Esophagus muscularis mucosa (tissue), 4 donors: ENCODE measurements around the gene CEP131. TPM values are rescaled to one million over a fixed set of nuclear protein-coding genes. Genes with fewer than 3 reads are reported as not detected.

Experiments used
- DNase-seq: peaks from one replicate; pipeline ENCODE4 v3.0.0-alpha.2; 2017; ENCODE audit errors: extremely low spot score
- H3K27ac ChIP-seq, 4 donors: fragments of 200-600 bp; sonication (generic); replicated peaks in 1 of 4; 1 replicate in 3 of 4; 2 replicates in 1 of 4; pipeline ENCODE4 v1.5.1; 2016 to 2019; ENCODE audit warnings: mild to moderate bottlenecking in 1 of 4
- H3K27me3 ChIP-seq, 4 donors: fragments of 200-600 bp; sonication (generic); one replicate each; pipeline versions ENCODE4 v1.5.1 to v1.6.0; 2016 to 2019
- H3K36me3 ChIP-seq, 4 donors: fragments of 200-600 bp; sonication (generic); one replicate each; pipeline ENCODE4 v1.5.1; 2016 to 2019
- H3K4me1 ChIP-seq, 4 donors: fragments of 200-600 bp; sonication (generic); one replicate each; pipeline ENCODE4 v1.5.1; 2016 to 2019
- H3K4me3 ChIP-seq, 4 donors: fragments of 200-600 bp; sonication (generic); 1 replicate in 2 of 4; 2 replicates in 2 of 4; pipeline ENCODE4 v1.5.1; 2016 to 2019; ENCODE audit warnings: mild to moderate bottlenecking in 4 of 4, moderate library complexity in 1 of 4
- H3K9me3 ChIP-seq, 4 donors: fragments of 200-600 bp; sonication (generic); 1 replicate in 3 of 4; 2 replicates in 1 of 4; pipeline ENCODE4 v1.5.1; 2016 to 2019
- CTCF ChIP-seq, 3 experiments: fragments of 200-600 bp in 2 of 3; fragments of 450-650 bp in 1 of 3; sonication (generic) in 2 of 3; IDR thresholded peaks; one replicate each; pipeline ENCODE4 v1.5.1; 2017 to 2019; ENCODE audit warnings: antibody characterized with exemption in 3 of 3, mild to moderate bottlenecking in 2 of 3, moderate library complexity in 1 of 3
- EP300 ChIP-seq: sonication (generic); formaldehyde crosslinking; IDR thresholded peaks from one replicate; pipeline ENCODE4 v1.6.1; 2017; ENCODE audit warnings: antibody characterized with exemption
- POLR2A ChIP-seq: fragments of 450-650 bp; IDR thresholded peaks from one replicate; pipeline ENCODE4 v1.6.1; 2017; ENCODE audit warnings: antibody characterized with exemption, moderate library complexity, mild to moderate bottlenecking, low read depth
- POLR2AphosphoS5 ChIP-seq, 2 donors: sonication (generic); formaldehyde crosslinking; IDR thresholded peaks; one replicate each; pipeline ENCODE4 v1.6.1; 2017; ENCODE audit warnings: antibody characterized with exemption in 2 of 2
- WGBS: methylation state at CpG from one replicate; pipeline ENCODE4 v1.1.5; 2018; 5-methylcytosine and 5-hydroxymethylcytosine counted together
- intact Hi-C: fragments of 100-400 bp; cut with DNase I; formaldehyde crosslinking; loops from one replicate; pipeline ENCODE4 v1.15.1; 2023
- total RNA-seq, 4 donors: library from RNA; depleted of rRNA; stranded (reverse); fragments of >200 nt; gene quantifications; one replicate each; pipeline versions ENCODE4 v1.1.0 to v1.2.1, GENCODE V29; 2016

CEP131 gene
- total RNA-seq, 4 donors from 2014 or later = 4.5 to 10.6 (median 8.9) TPM

- intact Hi-C loops = no loop called here
These were observed 19.9 kb upstream of the CEP131 start for GRCh38 chr17:81242421-81243332.

GRCh38 chr17:81241648-81242420, 19.1 kb upstream of the CEP131 start:
- Histone ChIP-seq H3K4me1 (peaks cover 18 to 46% (median 40%) of the 10 kb centered on the region in 4 donors), H3K27ac (peak overlapping the region in 1 of 4 donors; percentile 18), H3K36me3 (peaks cover 0 to 28% (median 17%) of the 10 kb centered on the region in 4 donors), H3K9me3 (no peaks in the 10 kb centered on the region), H3K4me3 (no peak overlapping the region), H3K27me3 (no peaks in the 10 kb centered on the region)
- no peak for DNase-seq
- intact Hi-C loops = loop anchor here (1.0 kb wide), 1 partner anchor 100 kb away; no protein-coding TSS in a partner anchor
- TF ChIP-seq CTCF (IDR thresholded peaks at IDR 0.05) = peak; percentile 69 to 84 (median 70)
- no peak for TF ChIP-seq POLR2AphosphoS5 (IDR thresholded peaks at IDR 0.05)
- 69% methylated on average over 16 of the region's 26 CpGs for WGBS

More at GRCh38 chr17:81242421-81243332, 19.9 kb upstream of the CEP131 start:
- TF ChIP-seq EP300 (no peak), POLR2A (no peak), CTCF (IDR thresholded peaks at IDR 0.05) (no peak), POLR2AphosphoS5 (IDR thresholded peaks at IDR 0.05) (no peak)
- peaks cover 13 to 37% (median 31%) of the 10 kb centered on the region in 4 donors for H3K4me1 ChIP-seq
- DNase-seq = no peak
- H3K27me3 ChIP-seq = no peaks in the 10 kb centered on the region
- H3K4me3 ChIP-seq = no peak overlapping the region
- H3K9me3 ChIP-seq = no peaks in the 10 kb centered on the region
- no peak overlapping the region for H3K27ac ChIP-seq
- peaks cover 0 to 28% (median 18%) of the 10 kb centered on the region in 4 donors for H3K36me3 ChIP-seq
- WGBS = 85% methylated on average over 27 of the region's 33 CpGs

- Histone ChIP-seq H3K27ac (peak overlapping the region in 1 of 4 donors; percentile 18), H3K36me3 (peaks cover 0 to 28% (median 19%) of the 10 kb centered on the region in 4 donors), H3K9me3 (no peaks in the 10 kb centered on the region), H3K27me3 (no peaks in the 10 kb centered on the region), H3K4me1 (peaks cover 18 to 52% (median 46%) of the 10 kb centered on the region in 4 donors), H3K4me3 (no peak overlapping the region)
- DNase-seq = no peak
- 73% methylated on average over 10 of the region's 10 CpGs for WGBS
- intact Hi-C loops = loop anchor here (1.0 kb wide), 1 partner anchor 99 kb away; no protein-coding TSS in a partner anchor
- TF ChIP-seq POLR2A = no peak
These were observed 18.4 kb upstream of the CEP131 start for GRCh38 chr17:81241203-81241602.

- Histone ChIP-seq H3K4me1 (peaks cover 18 to 56% (median 50%) of the 10 kb centered on the region in 4 donors), H3K27me3 (no peaks in the 10 kb centered on the region), H3K27ac (no peak overlapping the region), H3K36me3 (peaks cover 0 to 28% (median 20%) of the 10 kb centered on the region in 4 donors), H3K9me3 (no peaks in the 10 kb centered on the region), H3K4me3 (peak overlapping the region in 1 of 4 donors; percentile 99)
- DNase-seq = no peak
- intact Hi-C loops = loop anchor here (1.0 kb wide), 1 partner anchor 98 kb away; no protein-coding TSS in a partner anchor
- 73% methylated on average over 8 of the region's 8 CpGs for WGBS
- TF ChIP-seq POLR2A = no peak
- no peak for TF ChIP-seq EP300
- TF ChIP-seq CTCF (IDR thresholded peaks at IDR 0.05) = no peak
These were observed 18.0 kb upstream of the CEP131 start for GRCh38 chr17:81240761-81241160.
